ENCODE measurements around the gene UBE3B.

Gene UBE3B

GRCh38 chr12:109475993-109476806 lies 1.2 kb upstream of the UBE3B start:
- DNase-seq: no peak

GRCh38 chr12:109476807-109477184 lies 638 bp upstream of the UBE3B start:
- DNase-seq: peak; percentile 4

- no peak for DNase-seq
Observed at GRCh38 chr12:109477963-109478315, 505 bp downstream of the UBE3B start.

GRCh38 chr12:109479761-109480160 lies 2.3 kb downstream of the UBE3B start:
- DNase-seq: no peak

GRCh38 chr12:109480356-109480755 lies 2.9 kb downstream of the UBE3B start:
- no peak for DNase-seq

GRCh38 chr12:109481863-109482262 lies 4.4 kb downstream of the UBE3B start:
- no peak for DNase-seq

- DNase-seq: no peak
Observed at GRCh38 chr12:109482491-109482890, 5.1 kb downstream of the UBE3B start.

GRCh38 chr12:109482894-109483293 lies 5.5 kb downstream of the UBE3B start:
- DNase-seq: no peak

- DNase-seq: no peak
Observed at GRCh38 chr12:109483346-109483745, 5.9 kb downstream of the UBE3B start.

GRCh38 chr12:109485201-109485600 lies 7.8 kb downstream of the UBE3B start:
- no peak for DNase-seq

GRCh38 chr12:109487181-109488050 lies 10.0 kb downstream of the UBE3B start:
- DNase-seq: no peak

- no peak for DNase-seq
Observed at GRCh38 chr12:109488051-109488665, 10.7 kb downstream of the UBE3B start.

- DNase-seq: no peak
Observed at GRCh38 chr12:109489016-109489954, 11.9 kb downstream of the UBE3B start.

GRCh38 chr12:109489955-109490565 lies 12.6 kb downstream of the UBE3B start:
- DNase-seq: no peak

GRCh38 chr12:109491671-109492070 lies 14.2 kb downstream of the UBE3B start:
- no peak for DNase-seq

GRCh38 chr12:109492371-109492770 lies 14.9 kb downstream of the UBE3B start:
- DNase-seq: no peak

GRCh38 chr12:109493090-109493489 lies 15.7 kb downstream of the UBE3B start:
- no peak for DNase-seq

- no peak for DNase-seq
Observed at GRCh38 chr12:109493938-109494337, 16.5 kb downstream of the UBE3B start.

- no peak for DNase-seq
Observed at GRCh38 chr12:109494348-109494881, 17.0 kb downstream of the UBE3B start.

- DNase-seq: no peak
Observed at GRCh38 chr12:109495012-109495411, 17.6 kb downstream of the UBE3B start.

- DNase-seq: no peak
Observed at GRCh38 chr12:109496306-109496705, 18.9 kb downstream of the UBE3B start.

GRCh38 chr12:109497675-109498074 lies 20.2 kb downstream of the UBE3B start:
- no peak for DNase-seq

Measured in CD4-positive, alpha-beta T cell treated with Interleukin-17A for 1 hour (primary cell).